Esophagus squamous epithelium (tissue), 5 donors: ENCODE results near the gene MSH2. TPM values are rescaled to one million over a fixed set of nuclear protein-coding genes. Genes with fewer than 3 reads are reported as not detected.

Source experiments
- DNase-seq: peaks from one replicate; lab custom pipeline; 2025; lab: John Stamatoyannopoulos, UW
- H3K27ac ChIP-seq, 4 donors: fragments of 200-600 bp; sonication (generic); one replicate each; pipeline ENCODE4 v1.5.1; 2016 to 2019; ENCODE audit warnings: mild to moderate bottlenecking in 1 of 4
- H3K27me3 ChIP-seq, 4 donors: fragments of 200-600 bp; sonication (generic); 1 replicate in 3 of 4; 2 replicates in 1 of 4; pipeline versions ENCODE4 v1.5.1 to v1.6.0; 2017 to 2021; ENCODE audit warnings: antibody characterized with exemption in 1 of 4
- H3K36me3 ChIP-seq, 3 donors: fragments of 200-600 bp; sonication (generic); one replicate each; pipeline ENCODE4 v1.5.1; 2016 to 2019
- H3K4me1 ChIP-seq, 3 donors: fragments of 200-600 bp; sonication (generic); one replicate each; pipeline ENCODE4 v1.5.1; 2017 to 2019
- H3K4me3 ChIP-seq, 4 donors: fragments of 200-600 bp; sonication (generic); 1 replicate in 3 of 4; 2 replicates in 1 of 4; pipeline ENCODE4 v1.5.1; 2016 to 2019; ENCODE audit warnings: mild to moderate bottlenecking in 2 of 4, moderate library complexity in 1 of 4
- H3K9me3 ChIP-seq, 3 donors: fragments of 200-600 bp; sonication (generic); one replicate each; pipeline ENCODE4 v1.5.1; 2016 to 2019
- CTCF ChIP-seq, 6 experiments: fragments of 450-650 bp in 4 of 6; fragments of 200-600 bp in 2 of 6; sonication (generic) in 2 of 6; IDR thresholded peaks; one replicate each; pipeline ENCODE4 v1.5.1; 2016 to 2019; ENCODE audit warnings: antibody characterized with exemption in 6 of 6, mild to moderate bottlenecking in 4 of 6, moderate library complexity in 4 of 6
- POLR2A ChIP-seq, 4 donors: fragments of 450-650 bp; IDR thresholded peaks; one replicate each; pipeline ENCODE4 v1.6.1; 2017; ENCODE audit warnings: antibody characterized with exemption in 4 of 4, mild to moderate bottlenecking in 4 of 4, moderate library complexity in 3 of 4
- WGBS, 2 donors: methylation state at CpG; one replicate each; pipeline ENCODE4 v1.1.5; 2018; 5-methylcytosine and 5-hydroxymethylcytosine counted together
- intact Hi-C: fragments of 100-400 bp; cut with DNase I; formaldehyde crosslinking; loops from one replicate; pipeline ENCODE4 v1.15.0; 2022
- total RNA-seq, 4 donors: library from RNA; depleted of rRNA; stranded (reverse); fragments of >200 nt; gene quantifications; one replicate each; pipeline ENCODE4 v1.1.0, GENCODE V29; 2016
- donor health status: DM: yes; HTN: yes; CAD: no.

The MSH2 gene
- total RNA-seq, 4 donors from 2014 or later, result 8.3 to 14.4 (median 12.3) TPM

- DNase-seq, result no peak
- no peak for TF ChIP-seq CTCF (IDR thresholded peaks at IDR 0.05)
- no peak for TF ChIP-seq POLR2A (IDR thresholded peaks at IDR 0.05)
- intact Hi-C loops, result no loop called here
- no peaks in the 10 kb centered on the region for H3K36me3 ChIP-seq
- WGBS, 2 donors, result 88 to 98% methylated on average over 5 to 6 of the region's 6 CpGs
- no peak overlapping the region for H3K4me3 ChIP-seq
- no peaks in the 10 kb centered on the region for H3K27me3 ChIP-seq
- peaks cover 0 to 8% (median 0%) of the 10 kb centered on the region in 3 donors for H3K9me3 ChIP-seq
- H3K4me1 ChIP-seq, result no peaks in the 10 kb centered on the region
- H3K27ac ChIP-seq, result no peak overlapping the region
These were observed 106.9 kb downstream of the MSH2 start for GRCh38 chr2:47509821-47510385.

- 67 to 77% methylated on average over 3 to 4 of the region's 4 CpGs for WGBS, 2 donors
- intact Hi-C loops, result no loop called here
- H3K27me3 ChIP-seq, result no peaks in the 10 kb centered on the region
These were observed 107.8 kb downstream of the MSH2 start for GRCh38 chr2:47510745-47511144.

GRCh38 chr2:47512581-47513083, 109.7 kb downstream of the MSH2 start:
- Histone ChIP-seq H3K4me1 (no peaks in the 10 kb centered on the region), H3K9me3 (no peaks in the 10 kb centered on the region), H3K27ac (no peak overlapping the region), H3K4me3 (no peak overlapping the region), H3K27me3 (no peaks in the 10 kb centered on the region), H3K36me3 (no peaks in the 10 kb centered on the region)
- intact Hi-C loops, result no loop called here
- WGBS, 2 donors, result 88 to 90% methylated on average over 1 of the region's 1 CpG
- no peak for TF ChIP-seq CTCF (IDR thresholded peaks at IDR 0.05)
- no peak for TF ChIP-seq POLR2A (IDR thresholded peaks at IDR 0.05)
- DNase-seq, result no peak

More at GRCh38 chr2:47510745-47511144, 107.8 kb downstream of the MSH2 start:
- no peak for DNase-seq
- no peak for TF ChIP-seq CTCF (IDR thresholded peaks at IDR 0.05)
- TF ChIP-seq POLR2A (IDR thresholded peaks at IDR 0.05), result no peak
- H3K4me3 ChIP-seq, result no peak overlapping the region
- H3K4me1 ChIP-seq, result no peaks in the 10 kb centered on the region
- H3K9me3 ChIP-seq, result no peaks in the 10 kb centered on the region
- H3K27ac ChIP-seq, result no peak overlapping the region
- no peaks in the 10 kb centered on the region for H3K36me3 ChIP-seq

- no peak for TF ChIP-seq CTCF (IDR thresholded peaks at IDR 0.05)
- no peak for TF ChIP-seq POLR2A (IDR thresholded peaks at IDR 0.05)
- H3K27ac ChIP-seq, result no peak overlapping the region
- WGBS, 2 donors, result 76 to 82% methylated on average over 4 of the region's 7 CpGs
- H3K4me3 ChIP-seq, result no peak overlapping the region
- intact Hi-C loops, result no loop called here
- DNase-seq, result no peak
- peaks cover 0 to 11% (median 0%) of the 10 kb centered on the region in 4 donors for H3K27me3 ChIP-seq
- no peaks in the 10 kb centered on the region for H3K36me3 ChIP-seq
- H3K9me3 ChIP-seq, result no peaks in the 10 kb centered on the region
- H3K4me1 ChIP-seq, result no peaks in the 10 kb centered on the region
These were observed 111.1 kb downstream of the MSH2 start for GRCh38 chr2:47513981-47514520.

- H3K27me3 ChIP-seq, result peaks cover 0 to 36% (median 0%) of the 10 kb centered on the region in 4 donors
- H3K27ac ChIP-seq, result no peak overlapping the region
- intact Hi-C loops, result no loop called here
- no peaks in the 10 kb centered on the region for H3K36me3 ChIP-seq
- H3K4me3 ChIP-seq, result no peak overlapping the region
- no peaks in the 10 kb centered on the region for H3K9me3 ChIP-seq
- 63 to 67% methylated on average over 4 to 5 of the region's 7 CpGs for WGBS, 2 donors
- TF ChIP-seq POLR2A (IDR thresholded peaks at IDR 0.05), result no peak
- TF ChIP-seq CTCF (IDR thresholded peaks at IDR 0.05), result no peak
- no peak for DNase-seq
- peaks cover 7 to 14% (median 11%) of the 10 kb centered on the region in 3 donors for H3K4me1 ChIP-seq
These were observed 113.6 kb downstream of the MSH2 start for GRCh38 chr2:47516360-47517104.
